AG04449 (cell line): ENCODE measurements around the gene PCDHA8.
"Not testable (repeated sequence)": the region's sequence is repeated elsewhere in the genome, so short reads cannot be mapped to it uniquely, and the experiment has no call there.

Source experiments
- CTCF ChIA-PET: fragments of 350-600 bp; formaldehyde crosslinking; extraction: SDS; loops from one replicate; lab custom pipeline; 2021; ENCODE audit warnings: antibody characterized with exemption; lab: Yijun Ruan, JAX
- POLR2A ChIA-PET: fragments of 400-600, 350-600 bp; formaldehyde crosslinking; extraction: SDS; loops from one replicate; lab custom pipeline; 2020; ENCODE audit warnings: antibody characterized with exemption, inconsistent platforms; lab: Yijun Ruan, JAX
- DNase-seq: peaks from one replicate; pipeline ENCODE4 v3.0.0-alpha.2; 2010; ENCODE audit warnings: low read depth, low spot score
- H3K4me3 ChIP-seq: 2 replicates; pipeline ENCODE4 v1.5.1; 2011; ENCODE audit warnings: low read depth, mild to moderate bottlenecking, control low read depth, low read length
- TF ChIP-seq, protein P1 (sequence below): IDR thresholded peaks from one replicate; pipeline ENCODE4 v1.5.1; 2011; ENCODE audit warnings: mild to moderate bottlenecking, moderate library complexity, low read length, control low read depth, inconsistent platforms; ENCODE audit not compliant: insufficient read depth; ENCODE audit errors: missing control alignments

The PCDHA8 gene

DNA sequence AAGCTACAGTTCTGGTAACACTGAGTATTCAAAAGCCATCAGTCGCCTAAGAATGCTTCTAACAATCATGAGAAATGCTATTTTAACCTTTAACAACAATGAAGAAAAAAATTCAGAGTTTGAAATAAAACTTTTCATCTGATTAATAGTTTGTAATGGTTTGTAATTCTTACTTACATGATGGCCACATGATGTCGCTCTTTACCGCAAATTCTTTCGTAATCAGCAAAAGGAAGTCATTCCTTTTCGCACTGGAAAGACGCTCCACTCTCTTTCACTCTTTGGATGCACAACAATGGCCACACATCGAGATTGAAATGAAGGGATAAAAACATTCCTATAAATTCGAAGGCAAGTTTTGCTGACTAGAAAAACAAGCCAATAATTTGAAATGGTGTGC is 7.0 kb upstream of the PCDHA8 start, which contains the start of gene PCDHA7:
Gene PCDHA7 (plus strand): TSS at position 277 of the 400 bp plus-strand sequence. CDS start 115 bp downstream, at position 392.
- ChIA-PET POLR2A (no interaction called here), CTCF (no interaction called here)
- no peak for DNase-seq
- TF ChIP-seq, protein P1, sequence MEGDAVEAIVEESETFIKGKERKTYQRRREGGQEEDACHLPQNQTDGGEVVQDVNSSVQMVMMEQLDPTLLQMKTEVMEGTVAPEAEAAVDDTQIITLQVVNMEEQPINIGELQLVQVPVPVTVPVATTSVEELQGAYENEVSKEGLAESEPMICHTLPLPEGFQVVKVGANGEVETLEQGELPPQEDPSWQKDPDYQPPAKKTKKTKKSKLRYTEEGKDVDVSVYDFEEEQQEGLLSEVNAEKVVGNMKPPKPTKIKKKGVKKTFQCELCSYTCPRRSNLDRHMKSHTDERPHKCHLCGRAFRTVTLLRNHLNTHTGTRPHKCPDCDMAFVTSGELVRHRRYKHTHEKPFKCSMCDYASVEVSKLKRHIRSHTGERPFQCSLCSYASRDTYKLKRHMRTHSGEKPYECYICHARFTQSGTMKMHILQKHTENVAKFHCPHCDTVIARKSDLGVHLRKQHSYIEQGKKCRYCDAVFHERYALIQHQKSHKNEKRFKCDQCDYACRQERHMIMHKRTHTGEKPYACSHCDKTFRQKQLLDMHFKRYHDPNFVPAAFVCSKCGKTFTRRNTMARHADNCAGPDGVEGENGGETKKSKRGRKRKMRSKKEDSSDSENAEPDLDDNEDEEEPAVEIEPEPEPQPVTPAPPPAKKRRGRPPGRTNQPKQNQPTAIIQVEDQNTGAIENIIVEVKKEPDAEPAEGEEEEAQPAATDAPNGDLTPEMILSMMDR: no peak
- H3K4me3 ChIP-seq: no peak within 1 kb of the TSS; the same call in 1 of the 2 replicates

DNA sequence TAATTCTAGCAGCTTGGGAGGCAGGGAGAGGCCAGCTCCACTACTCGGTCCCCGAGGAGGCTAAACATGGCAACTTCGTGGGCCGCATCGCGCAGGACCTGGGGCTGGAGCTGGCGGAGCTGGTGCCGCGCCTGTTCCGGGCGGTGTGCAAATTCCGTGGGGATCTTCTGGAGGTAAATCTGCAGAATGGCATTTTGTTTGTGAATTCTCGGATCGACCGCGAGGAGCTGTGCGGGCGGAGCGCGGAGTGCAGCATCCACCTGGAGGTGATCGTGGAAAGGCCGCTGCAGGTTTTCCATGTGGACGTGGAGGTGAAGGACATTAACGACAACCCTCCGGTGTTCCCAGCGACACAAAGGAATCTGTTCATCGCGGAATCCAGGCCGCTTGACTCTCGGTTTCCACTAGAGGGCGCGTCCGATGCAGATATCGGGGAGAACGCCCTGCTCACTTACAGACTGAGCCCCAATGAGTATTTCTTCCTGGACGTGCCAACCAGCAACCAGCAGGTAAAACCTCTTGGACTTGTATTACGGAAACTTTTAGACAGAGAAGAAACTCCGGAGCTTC is 6.5 kb upstream of the PCDHA8 start:
- POLR2A ChIA-PET, DNase-seq, CTCF ChIA-PET, H3K4me3 ChIP-seq: not testable (repeated sequence)

DNA sequence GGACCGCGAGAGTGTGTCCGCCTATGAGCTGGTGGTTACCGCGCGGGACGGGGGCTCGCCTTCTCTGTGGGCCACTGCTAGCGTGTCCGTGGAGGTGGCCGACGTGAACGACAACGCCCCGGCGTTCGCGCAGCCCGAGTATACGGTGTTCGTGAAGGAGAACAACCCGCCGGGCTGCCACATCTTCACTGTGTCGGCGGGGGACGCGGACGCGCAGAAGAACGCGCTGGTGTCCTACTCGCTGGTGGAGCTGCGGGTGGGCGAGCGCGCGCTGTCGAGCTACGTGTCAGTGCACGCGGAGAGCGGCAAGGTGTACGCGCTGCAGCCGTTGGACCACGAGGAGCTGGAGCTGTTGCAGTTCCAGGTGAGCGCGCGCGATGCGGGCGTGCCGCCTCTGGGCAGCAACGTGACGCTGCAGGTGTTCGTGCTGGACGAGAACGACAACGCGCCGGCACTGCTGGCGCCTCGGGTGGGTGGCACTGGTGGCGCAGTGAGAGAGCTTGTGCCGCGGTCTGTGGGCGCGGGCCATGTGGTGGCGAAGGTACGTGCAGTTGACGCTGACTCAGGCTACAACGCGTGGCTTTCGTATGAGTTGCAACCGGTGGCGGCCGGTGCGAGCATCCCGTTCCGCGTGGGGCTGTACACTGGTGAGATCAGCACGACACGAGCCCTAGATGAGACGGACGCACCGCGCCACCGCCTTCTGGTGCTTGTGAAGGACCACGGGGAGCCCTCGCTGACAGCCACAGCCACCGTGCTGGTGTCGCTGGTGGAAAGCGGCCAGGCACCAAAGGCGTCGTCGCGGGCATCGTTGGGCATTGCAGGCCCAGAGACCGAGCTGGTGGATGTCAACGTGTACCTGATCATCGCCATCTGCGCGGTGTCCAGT is 5.1 kb upstream of the PCDHA8 start:
- TF ChIP-seq, protein P1: no peak
- CTCF ChIA-PET: no interaction called here
- POLR2A ChIA-PET: no interaction called here
- H3K4me3 ChIP-seq: no peak overlapping the region
- DNase-seq: no peak

- CTCF ChIA-PET: no interaction called here
- POLR2A ChIA-PET: no interaction called here
- TF ChIP-seq, protein P1: no peak
- DNase-seq: no peak
- no peak overlapping the region for H3K4me3 ChIP-seq
Measured at GRCh38 chr5:140842798-140843733, 2.1 kb downstream of the PCDHA8 start.

DNA sequence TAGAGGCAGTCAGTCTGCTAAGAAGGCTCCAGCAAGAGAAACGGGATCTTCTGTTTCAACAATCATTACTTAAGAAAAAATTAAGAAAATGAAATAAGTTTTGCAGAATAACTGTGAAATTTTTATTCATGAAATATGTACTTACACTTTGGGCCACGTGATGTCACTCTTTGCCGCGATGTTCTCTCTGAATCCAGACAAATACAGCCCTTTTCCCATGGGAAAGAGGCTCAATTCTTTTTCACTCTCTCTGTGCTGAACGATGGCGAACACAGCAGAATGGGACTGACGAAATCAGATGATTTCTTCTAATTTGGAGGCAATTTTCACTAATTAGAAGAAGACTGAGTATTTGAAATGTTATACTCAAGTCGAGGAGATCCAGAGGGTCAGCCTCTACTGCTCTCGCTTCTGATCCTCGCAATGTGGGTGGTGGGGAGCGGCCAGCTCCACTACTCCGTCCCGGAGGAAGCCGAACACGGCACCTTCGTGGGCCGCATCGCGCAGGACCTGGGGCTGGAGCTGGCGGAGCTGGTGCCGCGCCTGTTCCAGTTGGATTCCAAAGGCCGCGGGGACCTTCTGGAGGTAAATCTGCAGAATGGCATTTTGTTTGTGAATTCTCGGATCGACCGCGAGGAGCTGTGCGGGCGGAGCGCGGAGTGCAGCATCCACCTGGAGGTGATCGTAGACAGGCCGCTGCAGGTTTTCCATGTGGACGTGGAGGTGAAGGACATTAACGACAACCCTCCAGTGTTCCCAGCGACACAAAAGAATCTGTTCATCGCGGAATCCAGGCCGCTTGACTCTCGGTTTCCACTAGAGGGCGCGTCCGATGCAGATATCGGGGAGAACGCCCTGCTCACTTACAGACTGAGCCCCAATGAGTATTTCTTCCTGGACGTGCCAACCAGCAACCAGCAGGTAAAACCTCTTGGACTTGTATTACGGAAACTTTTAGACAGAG is 7.4 kb downstream of the PCDHA8 start, which contains the start of gene PCDHA9:
Gene PCDHA9 (plus strand): TSS at position 244 of the 964 bp plus-strand sequence. CDS start 114 bp downstream, at position 358.
- DNase-seq, POLR2A ChIA-PET, CTCF ChIA-PET, H3K4me3 ChIP-seq: not testable (repeated sequence)

- DNase-seq, CTCF ChIA-PET, H3K4me3 ChIP-seq, POLR2A ChIA-PET: not testable (repeated sequence)
Measured at GRCh38 chr5:140849831-140850634, 9.0 kb downstream of the PCDHA8 start.
